ENCODE data around the gene TGIF2. TPM values are rescaled to one million over a fixed set of nuclear protein-coding genes. Genes with fewer than 3 reads are reported as not detected.

TGIF2 gene
- total and polyA plus RNA-seq, 9 of the 15 experiments (the other 6 are each of a cell fraction or from before 2014, with no cell fraction given): 6.8 to 27.8 (median 15.7) TPM

GRCh38 chr20:36605399-36606157 lies 32.2 kb downstream of the TGIF2 start, which contains the start of gene RAB5IF (continued):
- TF ChIP-seq GTF2B (IDR thresholded peaks at IDR 0.05; ENCODE audit: extremely low read depth, insufficient read length) (peak; percentile 30), FOS (IDR thresholded peaks at IDR 0.05; ENCODE audit: extremely low read depth, insufficient read length) (peak; percentile 29), MAX (CRISPR knock-in tag; IDR thresholded peaks at IDR 0.05) (peak; percentile 77), BCOR (IDR thresholded peaks at IDR 0.05) (0 out of 2 replicates have a peak, but pooled peaks have one; percentile 47), NEUROD1 (IDR thresholded peaks at IDR 0.05; ENCODE audit: borderline replicate concordance, low read depth, low read length, partially characterized antibody) (peak; percentile 52), RBM39 (optimal IDR thresholded peaks at IDR 0.05; ENCODE audit: low read depth, low read length) (no peak), SIN3A (IDR thresholded peaks at IDR 0.05; ENCODE audit: borderline replicate concordance in 2 of 2, control insufficient read depth in 1 of 2, low read depth in 2 of 2, low read length in 2 of 2) (peak; percentile 34 to 71; a peak in 1 of 4 replicates), HCFC1 (IDR thresholded peaks at IDR 0.05; ENCODE audit: low read depth, low read length) (peak; percentile 77), ZNF512 (tag; IDR thresholded peaks at IDR 0.05) (no peak), SRF (CRISPR knock-in tag; IDR thresholded peaks at IDR 0.05) (peak in 1 of 2 experiments; percentile 22; a peak in 1 of 4 replicates), USF2 (CRISPR knock-in tag; IDR thresholded peaks at IDR 0.05) (no peak), ARID3A (IDR thresholded peaks at IDR 0.05; ENCODE audit: borderline replicate concordance, low read depth, low read length) (no peak), FOXK2 (conservative IDR thresholded peaks at IDR 0.05 in 1 of 2, IDR thresholded peaks at IDR 0.05 in 1 of 2; ENCODE audit: low read depth in 2 of 2) (peak; percentile 58 to 78; a peak in 3 of 4 replicates), E2F4 (CRISPR knock-in tag; IDR thresholded peaks at IDR 0.05; ENCODE audit: low read depth) (0 out of 2 replicates have a peak, but pooled peaks have one; percentile 49), ZNF77 (CRISPR knock-in tag; IDR thresholded peaks at IDR 0.05) (no peak), ZNF184 (CRISPR knock-in tag; IDR thresholded peaks at IDR 0.05) (no peak), IFI16 (CRISPR knock-in tag; IDR thresholded peaks at IDR 0.05) (no peak), PKNOX1 (IDR thresholded peaks at IDR 0.05) (peak; percentile 81), TEAD4 (IDR thresholded peaks at IDR 0.05; ENCODE audit: low read length) (no peak), TEAD4 (CRISPR knock-in tag; IDR thresholded peaks at IDR 0.05; ENCODE audit: borderline replicate concordance) (no peak)

Data from K562 (cell line).